GM12878 (cell line): ENCODE results near the gene CNNM4. TPM values are rescaled to one million over a fixed set of nuclear protein-coding genes. Genes with fewer than 3 reads are reported as not detected.

Experiments used
- CEBPZ ChIP-seq: fragments of 150-350 bp; IDR thresholded peaks from 2 replicates; pipeline ENCODE4 v1.6.1; 2016; ENCODE audit warnings: low read depth, low read length
- CHD2 ChIP-seq: IDR thresholded peaks from 2 replicates; pipeline ENCODE4 v1.6.1; 2011; ENCODE audit warnings: low read depth, low read length, improper control_type of control experiment, borderline replicate concordance
- EED ChIP-seq: sonication (generic); IDR thresholded peaks from 2 replicates; pipeline ENCODE4 v1.6.1; 2016; ENCODE audit warnings: antibody characterized with exemption, low read depth
- HCFC1 ChIP-seq: fragments of 150-350 bp; IDR thresholded peaks from 2 replicates; pipeline ENCODE4 v1.6.1; 2014; ENCODE audit warnings: low read length
- MEF2A ChIP-seq: IDR thresholded peaks from 2 replicates; pipeline ENCODE4 v1.6.1; 2011; ENCODE audit warnings: low read depth, mild to moderate bottlenecking, low read length, moderate library complexity; ENCODE audit not compliant: insufficient read depth
- NFIC ChIP-seq: IDR thresholded peaks from 2 replicates; pipeline ENCODE4 v1.6.1; 2012; ENCODE audit warnings: low read depth, mild to moderate bottlenecking, inconsistent platforms, low read length, moderate library complexity
- PML ChIP-seq: IDR thresholded peaks from 2 replicates; pipeline ENCODE4 v1.6.1; 2012; ENCODE audit warnings: low read length, inconsistent platforms
- RUNX3 ChIP-seq: IDR thresholded peaks from 2 replicates; pipeline ENCODE4 v1.6.1; 2012; ENCODE audit warnings: low read length, inconsistent platforms
- polyA plus RNA-seq, 11 experiments: library from polyadenylated mRNA; depleted of rRNA in 4 of 11; unstranded in 6 of 11; stranded (reverse) in 5 of 11; fragments of >200 nt; fragmentation: Nextera tagmentation in 4 of 11; fragmentation: Illumina TruSeq in 1 of 11; extraction: Ambion mirVana in 4 of 11; extraction: Trizol in 1 of 11; gene quantifications; 1 replicate in 1 of 11; 2 replicates in 10 of 11; pipeline versions ENCODE4 v1.2.1 to v1.2.3, GENCODE V29; 2011 to 2016; ENCODE audit warnings: inconsistent platforms in 2 of 11, missing spikeins in 2 of 11, low read depth in 1 of 11
- total RNA-seq, 4 experiments: library from RNA; depleted of rRNA in 3 of 4; stranded (reverse); fragments of >200 nt in 3 of 4; fragmentation: Illumina TruSeq in 1 of 4; extraction: Trizol in 1 of 4; gene quantifications; 2 replicates each; pipeline versions ENCODE4 v1.2.1 to v1.2.3, GENCODE V29; 2013 to 2021
- TF ChIP-seq, protein P1 (sequence below): fragments of 450-650 bp; IDR thresholded peaks from 2 replicates; pipeline ENCODE4 v1.6.1; 2016; ENCODE audit warnings: mild to moderate bottlenecking

CNNM4 gene
- total and polyA plus RNA-seq, 10 of the 15 experiments (the other 5 are each of a cell fraction or from before 2014, with no cell fraction given): 2.4 to 13.8 (median 8.1) TPM

- TF ChIP-seq, protein P1, sequence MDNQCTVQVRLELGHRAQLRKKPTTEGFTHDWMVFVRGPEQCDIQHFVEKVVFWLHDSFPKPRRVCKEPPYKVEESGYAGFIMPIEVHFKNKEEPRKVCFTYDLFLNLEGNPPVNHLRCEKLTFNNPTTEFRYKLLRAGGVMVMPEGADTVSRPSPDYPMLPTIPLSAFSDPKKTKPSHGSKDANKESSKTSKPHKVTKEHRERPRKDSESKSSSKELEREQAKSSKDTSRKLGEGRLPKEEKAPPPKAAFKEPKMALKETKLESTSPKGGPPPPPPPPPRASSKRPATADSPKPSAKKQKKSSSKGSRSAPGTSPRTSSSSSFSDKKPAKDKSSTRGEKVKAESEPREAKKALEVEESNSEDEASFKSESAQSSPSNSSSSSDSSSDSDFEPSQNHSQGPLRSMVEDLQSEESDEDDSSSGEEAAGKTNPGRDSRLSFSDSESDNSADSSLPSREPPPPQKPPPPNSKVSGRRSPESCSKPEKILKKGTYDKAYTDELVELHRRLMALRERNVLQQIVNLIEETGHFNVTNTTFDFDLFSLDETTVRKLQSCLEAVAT: peak; percentile 29; the same call in 1 of the 2 replicates
- TF ChIP-seq CHD2: 0 out of 2 replicates have a peak, but pooled peaks have one; percentile 46
- no peak for TF ChIP-seq PML
- no peak for TF ChIP-seq HCFC1
- 0 out of 2 replicates have a peak, but pooled peaks have one; percentile 27 for TF ChIP-seq EED
- TF ChIP-seq CEBPZ: no peak
- TF ChIP-seq RUNX3: peak; percentile 78
- no peak for TF ChIP-seq NFIC
- TF ChIP-seq MEF2A: 0 out of 2 replicates have a peak, but pooled peaks have one; percentile 3
- TF ChIP-seq, all 136 proteins: peak for 14
Measured at GRCh38 chr2:96763511-96764252, 3.0 kb downstream of the CNNM4 start (continued).
